ENCODE results near the gene KCNK3. TPM values are rescaled to one million over a fixed set of nuclear protein-coding genes. Genes with fewer than 3 reads are reported as not detected.

KCNK3 gene
- total and polyA plus RNA-seq, 2 of the 13 experiments (the other 11 are each of a cell fraction or from before 2014, with no cell fraction given): not detected

DNA sequence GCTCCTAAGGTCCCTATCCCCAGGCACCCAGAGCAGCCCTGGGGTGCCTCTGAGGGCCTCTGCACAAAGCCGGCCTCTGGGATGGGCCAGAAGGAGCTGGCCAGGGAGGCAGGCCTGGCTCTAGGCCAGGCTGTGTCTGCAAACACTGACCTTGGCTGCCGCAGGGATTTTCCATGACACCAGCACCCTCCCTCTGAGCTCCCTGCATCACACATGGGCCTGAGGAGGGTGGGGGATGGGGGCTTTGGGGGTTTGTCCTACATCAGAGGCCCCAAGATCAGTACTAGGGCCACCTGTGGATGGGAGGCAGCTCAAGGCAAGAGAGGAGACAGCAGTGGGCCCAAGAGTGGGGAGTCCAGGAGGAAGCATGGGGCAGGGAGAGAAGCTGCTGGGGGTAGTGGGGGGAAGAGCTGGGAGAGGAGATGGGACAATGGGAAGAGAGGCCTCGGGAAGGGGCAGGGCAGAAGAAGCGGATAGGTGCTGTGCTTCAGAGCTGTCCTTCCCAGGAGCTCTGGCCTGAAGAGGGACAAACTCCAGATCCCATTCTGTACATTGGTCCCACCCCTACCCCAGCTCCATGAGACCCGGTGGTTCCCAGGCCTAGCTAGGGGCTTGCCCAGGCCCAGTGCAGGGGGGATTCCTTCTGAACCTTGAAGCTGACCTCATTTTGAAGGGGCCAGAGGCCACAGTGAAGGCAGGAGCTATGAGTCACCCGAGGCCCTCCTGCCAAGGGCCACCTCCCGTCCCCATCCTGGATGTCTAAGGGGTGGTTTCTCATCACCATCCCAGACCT, 28.0 kb downstream of the KCNK3 start (continued):
- TF ChIP-seq ZSCAN22 (CRISPR knock-in tag; IDR thresholded peaks at IDR 0.05) (no peak), TSC22D2 (CRISPR knock-in tag; IDR thresholded peaks at IDR 0.05; ENCODE audit: borderline replicate concordance) (no peak), NFE2 (CRISPR knock-in tag; IDR thresholded peaks at IDR 0.05) (no peak), DPF2 (CRISPR knock-in tag; IDR thresholded peaks at IDR 0.05; ENCODE audit: borderline replicate concordance, low read depth) (no peak), FOXK1 (CRISPR knock-in tag; IDR thresholded peaks at IDR 0.05; ENCODE audit: borderline replicate concordance, low read depth) (no peak), RFX5 (IDR thresholded peaks at IDR 0.05; ENCODE audit: low read depth, low read length) (no peak), ZNF317 (CRISPR knock-in tag; IDR thresholded peaks at IDR 0.05) (no peak), ZNF12 (CRISPR knock-in tag; IDR thresholded peaks at IDR 0.05) (no peak), THYN1 (CRISPR knock-in tag; IDR thresholded peaks at IDR 0.05; ENCODE audit: borderline replicate concordance, low read depth) (no peak), SMAD1 (CRISPR knock-in tag; IDR thresholded peaks at IDR 0.05; ENCODE audit: borderline replicate concordance, low read depth) (no peak)
- TF ChIP-seq, protein P1, sequence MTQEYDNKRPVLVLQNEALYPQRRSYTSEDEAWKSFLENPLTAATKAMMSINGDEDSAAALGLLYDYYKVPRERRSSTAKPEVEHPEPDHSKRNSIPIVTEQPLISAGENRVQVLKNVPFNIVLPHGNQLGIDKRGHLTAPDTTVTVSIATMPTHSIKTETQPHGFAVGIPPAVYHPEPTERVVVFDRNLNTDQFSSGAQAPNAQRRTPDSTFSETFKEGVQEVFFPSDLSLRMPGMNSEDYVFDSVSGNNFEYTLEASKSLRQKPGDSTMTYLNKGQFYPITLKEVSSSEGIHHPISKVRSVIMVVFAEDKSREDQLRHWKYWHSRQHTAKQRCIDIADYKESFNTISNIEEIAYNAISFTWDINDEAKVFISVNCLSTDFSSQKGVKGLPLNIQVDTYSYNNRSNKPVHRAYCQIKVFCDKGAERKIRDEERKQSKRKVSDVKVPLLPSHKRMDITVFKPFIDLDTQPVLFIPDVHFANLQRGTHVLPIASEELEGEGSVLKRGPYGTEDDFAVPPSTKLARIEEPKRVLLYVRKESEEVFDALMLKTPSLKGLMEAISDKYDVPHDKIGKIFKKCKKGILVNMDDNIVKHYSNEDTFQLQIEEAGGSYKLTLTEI (CRISPR knock-in tag; conservative IDR thresholded peaks at IDR 0.05): no peak
- TF ChIP-seq, protein P2, sequence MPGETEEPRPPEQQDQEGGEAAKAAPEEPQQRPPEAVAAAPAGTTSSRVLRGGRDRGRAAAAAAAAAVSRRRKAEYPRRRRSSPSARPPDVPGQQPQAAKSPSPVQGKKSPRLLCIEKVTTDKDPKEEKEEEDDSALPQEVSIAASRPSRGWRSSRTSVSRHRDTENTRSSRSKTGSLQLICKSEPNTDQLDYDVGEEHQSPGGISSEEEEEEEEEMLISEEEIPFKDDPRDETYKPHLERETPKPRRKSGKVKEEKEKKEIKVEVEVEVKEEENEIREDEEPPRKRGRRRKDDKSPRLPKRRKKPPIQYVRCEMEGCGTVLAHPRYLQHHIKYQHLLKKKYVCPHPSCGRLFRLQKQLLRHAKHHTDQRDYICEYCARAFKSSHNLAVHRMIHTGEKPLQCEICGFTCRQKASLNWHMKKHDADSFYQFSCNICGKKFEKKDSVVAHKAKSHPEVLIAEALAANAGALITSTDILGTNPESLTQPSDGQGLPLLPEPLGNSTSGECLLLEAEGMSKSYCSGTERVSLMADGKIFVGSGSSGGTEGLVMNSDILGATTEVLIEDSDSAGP (CRISPR knock-in tag; IDR thresholded peaks at IDR 0.05; ENCODE audit: borderline replicate concordance): no peak
- TF ChIP-seq, protein P3, sequence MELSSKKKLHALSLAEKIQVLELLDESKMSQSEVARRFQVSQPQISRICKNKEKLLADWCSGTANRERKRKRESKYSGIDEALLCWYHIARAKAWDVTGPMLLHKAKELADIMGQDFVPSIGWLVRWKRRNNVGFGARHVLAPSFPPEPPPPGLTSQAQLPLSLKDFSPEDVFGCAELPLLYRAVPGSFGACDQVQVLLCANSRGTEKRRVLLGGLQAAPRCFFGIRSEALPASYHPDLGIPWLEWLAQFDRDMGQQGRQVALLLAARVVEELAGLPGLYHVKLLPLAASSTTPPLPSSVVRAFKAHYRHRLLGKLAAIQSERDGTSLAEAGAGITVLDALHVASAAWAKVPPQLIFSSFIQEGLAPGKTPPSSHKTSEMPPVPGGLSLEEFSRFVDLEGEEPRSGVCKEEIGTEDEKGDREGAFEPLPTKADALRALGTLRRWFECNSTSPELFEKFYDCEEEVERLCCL (CRISPR knock-in tag; IDR thresholded peaks at IDR 0.05; ENCODE audit: borderline replicate concordance): no peak
- TF ChIP-seq, protein P4, sequence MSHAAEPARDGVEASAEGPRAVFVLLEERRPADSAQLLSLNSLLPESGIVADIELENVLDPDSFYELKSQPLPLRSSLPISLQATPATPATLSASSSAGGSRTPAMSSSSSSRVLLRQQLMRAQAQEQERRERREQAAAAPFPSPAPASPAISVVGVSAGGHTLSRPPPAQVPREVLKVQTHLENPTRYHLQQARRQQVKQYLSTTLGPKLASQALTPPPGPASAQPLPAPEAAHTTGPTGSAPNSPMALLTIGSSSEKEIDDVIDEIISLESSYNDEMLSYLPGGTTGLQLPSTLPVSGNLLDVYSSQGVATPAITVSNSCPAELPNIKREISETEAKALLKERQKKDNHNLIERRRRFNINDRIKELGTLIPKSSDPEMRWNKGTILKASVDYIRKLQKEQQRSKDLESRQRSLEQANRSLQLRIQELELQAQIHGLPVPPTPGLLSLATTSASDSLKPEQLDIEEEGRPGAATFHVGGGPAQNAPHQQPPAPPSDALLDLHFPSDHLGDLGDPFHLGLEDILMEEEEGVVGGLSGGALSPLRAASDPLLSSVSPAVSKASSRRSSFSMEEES (CRISPR knock-in tag; IDR thresholded peaks at IDR 0.05): no peak
- TF ChIP-seq, protein P5, sequence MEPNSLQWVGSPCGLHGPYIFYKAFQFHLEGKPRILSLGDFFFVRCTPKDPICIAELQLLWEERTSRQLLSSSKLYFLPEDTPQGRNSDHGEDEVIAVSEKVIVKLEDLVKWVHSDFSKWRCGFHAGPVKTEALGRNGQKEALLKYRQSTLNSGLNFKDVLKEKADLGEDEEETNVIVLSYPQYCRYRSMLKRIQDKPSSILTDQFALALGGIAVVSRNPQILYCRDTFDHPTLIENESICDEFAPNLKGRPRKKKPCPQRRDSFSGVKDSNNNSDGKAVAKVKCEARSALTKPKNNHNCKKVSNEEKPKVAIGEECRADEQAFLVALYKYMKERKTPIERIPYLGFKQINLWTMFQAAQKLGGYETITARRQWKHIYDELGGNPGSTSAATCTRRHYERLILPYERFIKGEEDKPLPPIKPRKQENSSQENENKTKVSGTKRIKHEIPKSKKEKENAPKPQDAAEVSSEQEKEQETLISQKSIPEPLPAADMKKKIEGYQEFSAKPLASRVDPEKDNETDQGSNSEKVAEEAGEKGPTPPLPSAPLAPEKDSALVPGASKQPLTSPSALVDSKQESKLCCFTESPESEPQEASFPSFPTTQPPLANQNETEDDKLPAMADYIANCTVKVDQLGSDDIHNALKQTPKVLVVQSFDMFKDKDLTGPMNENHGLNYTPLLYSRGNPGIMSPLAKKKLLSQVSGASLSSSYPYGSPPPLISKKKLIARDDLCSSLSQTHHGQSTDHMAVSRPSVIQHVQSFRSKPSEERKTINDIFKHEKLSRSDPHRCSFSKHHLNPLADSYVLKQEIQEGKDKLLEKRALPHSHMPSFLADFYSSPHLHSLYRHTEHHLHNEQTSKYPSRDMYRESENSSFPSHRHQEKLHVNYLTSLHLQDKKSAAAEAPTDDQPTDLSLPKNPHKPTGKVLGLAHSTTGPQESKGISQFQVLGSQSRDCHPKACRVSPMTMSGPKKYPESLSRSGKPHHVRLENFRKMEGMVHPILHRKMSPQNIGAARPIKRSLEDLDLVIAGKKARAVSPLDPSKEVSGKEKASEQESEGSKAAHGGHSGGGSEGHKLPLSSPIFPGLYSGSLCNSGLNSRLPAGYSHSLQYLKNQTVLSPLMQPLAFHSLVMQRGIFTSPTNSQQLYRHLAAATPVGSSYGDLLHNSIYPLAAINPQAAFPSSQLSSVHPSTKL (CRISPR knock-in tag; IDR thresholded peaks at IDR 0.05): no peak

Data from HepG2 (cell line).